Measurements from ENCODE around the gene PTPRD. TPM values are rescaled to one million over a fixed set of nuclear protein-coding genes. Genes with fewer than 3 reads are reported as not detected.

Gene PTPRD
- total RNA-seq, 1 experiment from 2014 or later: 32.5 TPM

GRCh38 chr9:10562581-10563343, 50.0 kb downstream of the PTPRD start:
- no peak overlapping the region for H2AK5ac ChIP-seq (ENCODE audit: insufficient read length, low read length)

More at GRCh38 chr9:10562581-10563343, 50.0 kb downstream of the PTPRD start:
- H3K18ac ChIP-seq (ENCODE audit: insufficient read length, low read depth, low read length): no peak overlapping the region
- H3K9ac ChIP-seq (ENCODE audit: extremely low read depth, insufficient read length, low read length): no peak overlapping the region
- Mint-ChIP-seq H3K4me3 (no peak overlapping the region), H3K36me3 (ENCODE audit: insufficient read depth in 1 of 3, low read depth in 3 of 3) (no peaks in the 10 kb centered on the region), H3K9me3 (no peaks in the 10 kb centered on the region), H3K27ac (no peak overlapping the region), H3K27me3 (ENCODE audit: low read depth) (no peaks in the 10 kb centered on the region), H3K4me1 (no peaks in the 10 kb centered on the region)
- no peak overlapping the region for H4K5ac ChIP-seq (ENCODE audit: insufficient read length, low read depth, low read length)
- no peaks in the 10 kb centered on the region for H3K79me2 ChIP-seq (ENCODE audit: insufficient read depth, low read length)
- H2AFZ ChIP-seq (ENCODE audit: low read length): no peak overlapping the region
- no peak for TF ChIP-seq CTCF (conservative IDR thresholded peaks at IDR 0.05)
- H4K8ac ChIP-seq (replicated peaks; ENCODE audit: insufficient read length, low read depth, low read length): no peak overlapping the region
- no peak overlapping the region for H3K14ac ChIP-seq (ENCODE audit: insufficient read depth, low read length)
- H3K4ac ChIP-seq (ENCODE audit: low read depth, low read length): no peak overlapping the region
- H3K4me2 ChIP-seq (ENCODE audit: insufficient read depth, insufficient read length, low read length): no peak overlapping the region
- H2BK12ac ChIP-seq (ENCODE audit: insufficient read length, low read depth, low read length): no peak overlapping the region
- H2BK15ac ChIP-seq (ENCODE audit: low read depth, low read length): no peak overlapping the region
- no peaks in the 10 kb centered on the region for H3K79me1 ChIP-seq (ENCODE audit: insufficient read depth, low read depth, low read length, poor library complexity, severe bottlenecking)
- no CpG with 5 or more reads among the region's 1 CpG for WGBS (ENCODE audit: extremely low coverage, insufficient read length, low lambda C conversion rate)
- H2BK120ac ChIP-seq (ENCODE audit: low read depth, low read length, poor library complexity, severe bottlenecking): no peak overlapping the region
- H2BK5ac ChIP-seq (ENCODE audit: insufficient read length, low read length): no peak overlapping the region
- no peaks in the 10 kb centered on the region for H3K23me2 ChIP-seq (ENCODE audit: insufficient read length, low read depth, low read length, poor library complexity, severe bottlenecking)
- no peaks in the 10 kb centered on the region for H3K4me1 ChIP-seq (ENCODE audit: insufficient read depth, low read length)
- H3K9me3 ChIP-seq (ENCODE audit: control insufficient read depth, low read depth, low read length): no peaks in the 10 kb centered on the region
- no peaks in the 10 kb centered on the region for H3K27me3 ChIP-seq (ENCODE audit: insufficient read depth, low read length)
- no peak overlapping the region for H3K56ac ChIP-seq (ENCODE audit: insufficient read length, low read depth, low read length)
- H3T11ph ChIP-seq (ENCODE audit: low read length): no peak overlapping the region
- H4K20me1 ChIP-seq (ENCODE audit: control insufficient read depth, insufficient read depth, insufficient read length): no peaks in the 10 kb centered on the region
- no peak for DNase-seq
- no peak overlapping the region for H4K91ac ChIP-seq (ENCODE audit: insufficient read length, low read depth, low read length)
- no peak overlapping the region for H3K23ac ChIP-seq (ENCODE audit: insufficient read length, low read depth, low read length)
- H2BK20ac ChIP-seq (ENCODE audit: low read depth, low read length, poor library complexity, severe bottlenecking): no peak overlapping the region
- no peak overlapping the region for H3K27ac ChIP-seq (ENCODE audit: insufficient read length, low read depth, low read length)

Measured in H9 (cell line).